ENCODE measurements around the gene DAB1. TPM values are rescaled to one million over a fixed set of nuclear protein-coding genes. Genes with fewer than 3 reads are reported as not detected.

Gene DAB1
- total RNA-seq, 1 donor from 2014 or later = 14.0 TPM

GRCh38 chr1:57157818-57158603 lies 265.8 kb downstream of the DAB1 start:
- TF ChIP-seq, protein P1, sequence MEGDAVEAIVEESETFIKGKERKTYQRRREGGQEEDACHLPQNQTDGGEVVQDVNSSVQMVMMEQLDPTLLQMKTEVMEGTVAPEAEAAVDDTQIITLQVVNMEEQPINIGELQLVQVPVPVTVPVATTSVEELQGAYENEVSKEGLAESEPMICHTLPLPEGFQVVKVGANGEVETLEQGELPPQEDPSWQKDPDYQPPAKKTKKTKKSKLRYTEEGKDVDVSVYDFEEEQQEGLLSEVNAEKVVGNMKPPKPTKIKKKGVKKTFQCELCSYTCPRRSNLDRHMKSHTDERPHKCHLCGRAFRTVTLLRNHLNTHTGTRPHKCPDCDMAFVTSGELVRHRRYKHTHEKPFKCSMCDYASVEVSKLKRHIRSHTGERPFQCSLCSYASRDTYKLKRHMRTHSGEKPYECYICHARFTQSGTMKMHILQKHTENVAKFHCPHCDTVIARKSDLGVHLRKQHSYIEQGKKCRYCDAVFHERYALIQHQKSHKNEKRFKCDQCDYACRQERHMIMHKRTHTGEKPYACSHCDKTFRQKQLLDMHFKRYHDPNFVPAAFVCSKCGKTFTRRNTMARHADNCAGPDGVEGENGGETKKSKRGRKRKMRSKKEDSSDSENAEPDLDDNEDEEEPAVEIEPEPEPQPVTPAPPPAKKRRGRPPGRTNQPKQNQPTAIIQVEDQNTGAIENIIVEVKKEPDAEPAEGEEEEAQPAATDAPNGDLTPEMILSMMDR (conservative IDR thresholded peaks at IDR 0.05) = no peak
- peaks cover 3% of the 10 kb centered on the region for H3K9me3 Mint-ChIP-seq
- no peaks in the 10 kb centered on the region for H3K36me3 Mint-ChIP-seq (ENCODE audit: low read depth)
- no peak overlapping the region for H3K27ac Mint-ChIP-seq (ENCODE audit: unreplicated experiment)
- H3K27me3 Mint-ChIP-seq (ENCODE audit: low read depth) = no peaks in the 10 kb centered on the region
- H3K4me1 Mint-ChIP-seq = peaks cover 37% of the 10 kb centered on the region
- DNase-seq (ENCODE audit: low read depth, low spot score) = no peak
- no peak overlapping the region for H3K4me3 Mint-ChIP-seq

GRCh38 chr1:57156907-57157306 lies 267.0 kb downstream of the DAB1 start:
- Mint-ChIP-seq H3K4me1 (peaks cover 28% of the 10 kb centered on the region), H3K27ac (ENCODE audit: unreplicated experiment) (no peak overlapping the region), H3K4me3 (no peak overlapping the region), H3K27me3 (ENCODE audit: low read depth) (no peaks in the 10 kb centered on the region), H3K9me3 (peaks cover 3% of the 10 kb centered on the region), H3K36me3 (ENCODE audit: low read depth) (no peaks in the 10 kb centered on the region)
- TF ChIP-seq, protein P1 (conservative IDR thresholded peaks at IDR 0.05) = no peak
- DNase-seq (ENCODE audit: low read depth, low spot score) = no peak

- H3K27ac Mint-ChIP-seq (ENCODE audit: unreplicated experiment) = no peak overlapping the region
- H3K36me3 Mint-ChIP-seq (ENCODE audit: low read depth) = no peaks in the 10 kb centered on the region
- no peaks in the 10 kb centered on the region for H3K9me3 Mint-ChIP-seq
- H3K4me1 Mint-ChIP-seq = no peaks in the 10 kb centered on the region
- TF ChIP-seq, protein P1 (conservative IDR thresholded peaks at IDR 0.05) = no peak
- no peak overlapping the region for H3K4me3 Mint-ChIP-seq
- no peaks in the 10 kb centered on the region for H3K27me3 Mint-ChIP-seq (ENCODE audit: low read depth)
- no peak for DNase-seq (ENCODE audit: low read depth, low spot score)
Observed at GRCh38 chr1:57146100-57146499, 277.8 kb downstream of the DAB1 start.

DNA sequence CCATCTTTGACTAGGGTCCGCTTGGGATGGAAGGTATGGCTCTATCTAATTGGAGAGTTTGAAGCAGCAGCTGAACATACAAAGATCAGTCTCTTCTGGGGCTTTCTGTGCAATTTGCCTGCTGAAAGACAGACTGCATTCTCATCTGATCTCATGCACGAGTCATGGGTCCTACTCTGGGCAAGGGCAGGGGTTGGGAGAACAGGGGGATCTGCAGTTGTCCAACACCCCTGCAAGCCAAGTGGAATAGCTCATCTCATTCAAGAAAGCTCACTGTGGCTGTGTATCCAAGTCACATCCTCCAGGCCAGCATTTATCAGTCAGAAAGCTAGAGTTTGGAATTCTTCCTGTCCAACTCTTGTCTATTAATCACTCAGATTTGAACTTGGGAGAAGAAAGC lies 280.9 kb downstream of the DAB1 start:
- no peak for DNase-seq (ENCODE audit: low read depth, low spot score)
- no peaks in the 10 kb centered on the region for H3K36me3 Mint-ChIP-seq (ENCODE audit: low read depth)
- no peak overlapping the region for H3K4me3 Mint-ChIP-seq
- no peaks in the 10 kb centered on the region for H3K27me3 Mint-ChIP-seq (ENCODE audit: low read depth)
- H3K27ac Mint-ChIP-seq (ENCODE audit: unreplicated experiment) = no peak overlapping the region
- no peaks in the 10 kb centered on the region for H3K9me3 Mint-ChIP-seq
- H3K4me1 Mint-ChIP-seq = peaks cover 11% of the 10 kb centered on the region
- TF ChIP-seq, protein P1 (conservative IDR thresholded peaks at IDR 0.05) = no peak

GRCh38 chr1:57142169-57142568 lies 281.7 kb downstream of the DAB1 start:
- H3K27me3 Mint-ChIP-seq (ENCODE audit: low read depth) = no peaks in the 10 kb centered on the region
- TF ChIP-seq, protein P1 (conservative IDR thresholded peaks at IDR 0.05) = no peak
- H3K27ac Mint-ChIP-seq (ENCODE audit: unreplicated experiment) = no peak overlapping the region
- no peaks in the 10 kb centered on the region for H3K36me3 Mint-ChIP-seq (ENCODE audit: low read depth)
- H3K4me3 Mint-ChIP-seq = no peak overlapping the region
- H3K4me1 Mint-ChIP-seq = peaks cover 11% of the 10 kb centered on the region
- no peak for DNase-seq (ENCODE audit: low read depth, low spot score)
- no peaks in the 10 kb centered on the region for H3K9me3 Mint-ChIP-seq
